H1 (cell line): ENCODE results near the gene ACKR2.

Experiments used
- BACH1 ChIP-seq: IDR thresholded peaks from 2 replicates; pipeline ENCODE4 v1.6.1; 2012; ENCODE audit warnings: low read length, improper control_type of control experiment
- CBX5 ChIP-seq: fragments of 300-800, 300-1000 bp; sonication (generic); IDR thresholded peaks from 2 replicates; pipeline ENCODE4 v1.7.1; 2016; ENCODE audit warnings: antibody characterized with exemption, low read length, low read depth
- CBX8 ChIP-seq: fragments of 300-800, 300-1000 bp; sonication (generic); IDR thresholded peaks from 2 replicates; pipeline ENCODE4 v1.7.1; 2016; ENCODE audit warnings: low read depth, low read length, borderline replicate concordance
- CREB1 ChIP-seq: IDR thresholded peaks from 2 replicates; pipeline ENCODE4 v1.6.1; 2012; ENCODE audit warnings: inconsistent platforms
- E2F6 ChIP-seq: IDR thresholded peaks from 2 replicates; pipeline ENCODE4 v1.6.1; 2012; ENCODE audit warnings: inconsistent platforms
- GABPA ChIP-seq: IDR thresholded peaks from 2 replicates; pipeline ENCODE4 v1.6.1; 2011; ENCODE audit warnings: mild to moderate bottlenecking, low read length, moderate library complexity, borderline replicate concordance; ENCODE audit not compliant: insufficient read depth
- HDAC6 ChIP-seq: IDR thresholded peaks from one replicate; pipeline ENCODE4 v1.7.1; 2012; ENCODE audit warnings: low read depth, mild to moderate bottlenecking, inconsistent platforms, low read length, moderate library complexity
- POLR2A ChIP-seq, 2 experiments: IDR thresholded peaks; 1 replicate in 1 of 2; 2 replicates in 1 of 2; pipeline ENCODE4 v1.6.1; 2011; ENCODE audit warnings: low read depth in 2 of 2, low read length in 2 of 2, mild to moderate bottlenecking in 2 of 2; ENCODE audit errors: control extremely low read depth in 1 of 2
- POLR2AphosphoS5 ChIP-seq: IDR thresholded peaks from 2 replicates; pipeline ENCODE4 v1.6.1; 2011; ENCODE audit warnings: low read depth, low read length
- TAF1 ChIP-seq: IDR thresholded peaks from 2 replicates; pipeline ENCODE4 v1.6.1; 2011; ENCODE audit warnings: mild to moderate bottlenecking, low read depth, low read length
- ZNF274 ChIP-seq: IDR thresholded peaks from 2 replicates; pipeline ENCODE4 v1.7.0; 2012; ENCODE audit warnings: low read length, borderline replicate concordance; ENCODE audit errors: extremely low read depth
- TF ChIP-seq, protein P1 (sequence below), 3 experiments: IDR thresholded peaks; 1 replicate in 2 of 3; 2 replicates in 1 of 3; pipeline versions ENCODE4 v1.5.1 to v1.6.1; 2011; ENCODE audit warnings: low read length in 3 of 3, mild to moderate bottlenecking in 3 of 3, inconsistent platforms in 2 of 3, low read depth in 1 of 3, moderate library complexity in 1 of 3; ENCODE audit not compliant: insufficient read depth in 1 of 3; ENCODE audit errors: control extremely low read depth in 1 of 3
- TF ChIP-seq, protein P2 (sequence below): fragments of 300-600 bp; sonication (generic); IDR thresholded peaks from 2 replicates; pipeline ENCODE4 v1.7.1; 2012; ENCODE audit warnings: low read length, moderate library complexity, mild to moderate bottlenecking, inconsistent platforms; ENCODE audit not compliant: insufficient replicate concordance

GRCh38 chr3:42905740-42906069 is 96.5 kb downstream of the ACKR2 start:
- TF ChIP-seq TAF1, result no peak
- TF ChIP-seq CBX5, result no peak
- TF ChIP-seq ZNF274, result no peak
- no peak for TF ChIP-seq GABPA
- TF ChIP-seq, protein P1, sequence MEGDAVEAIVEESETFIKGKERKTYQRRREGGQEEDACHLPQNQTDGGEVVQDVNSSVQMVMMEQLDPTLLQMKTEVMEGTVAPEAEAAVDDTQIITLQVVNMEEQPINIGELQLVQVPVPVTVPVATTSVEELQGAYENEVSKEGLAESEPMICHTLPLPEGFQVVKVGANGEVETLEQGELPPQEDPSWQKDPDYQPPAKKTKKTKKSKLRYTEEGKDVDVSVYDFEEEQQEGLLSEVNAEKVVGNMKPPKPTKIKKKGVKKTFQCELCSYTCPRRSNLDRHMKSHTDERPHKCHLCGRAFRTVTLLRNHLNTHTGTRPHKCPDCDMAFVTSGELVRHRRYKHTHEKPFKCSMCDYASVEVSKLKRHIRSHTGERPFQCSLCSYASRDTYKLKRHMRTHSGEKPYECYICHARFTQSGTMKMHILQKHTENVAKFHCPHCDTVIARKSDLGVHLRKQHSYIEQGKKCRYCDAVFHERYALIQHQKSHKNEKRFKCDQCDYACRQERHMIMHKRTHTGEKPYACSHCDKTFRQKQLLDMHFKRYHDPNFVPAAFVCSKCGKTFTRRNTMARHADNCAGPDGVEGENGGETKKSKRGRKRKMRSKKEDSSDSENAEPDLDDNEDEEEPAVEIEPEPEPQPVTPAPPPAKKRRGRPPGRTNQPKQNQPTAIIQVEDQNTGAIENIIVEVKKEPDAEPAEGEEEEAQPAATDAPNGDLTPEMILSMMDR (IDR thresholded peaks at IDR 0.05; ENCODE audit: control extremely low read depth in 1 of 3, insufficient read depth in 1 of 3, low read depth in 1 of 3, low read length in 3 of 3), result no peak
- no peak for TF ChIP-seq POLR2A (IDR thresholded peaks at IDR 0.05; ENCODE audit: control extremely low read depth in 1 of 2, low read depth in 2 of 2, low read length in 2 of 2)
- TF ChIP-seq, protein P2, sequence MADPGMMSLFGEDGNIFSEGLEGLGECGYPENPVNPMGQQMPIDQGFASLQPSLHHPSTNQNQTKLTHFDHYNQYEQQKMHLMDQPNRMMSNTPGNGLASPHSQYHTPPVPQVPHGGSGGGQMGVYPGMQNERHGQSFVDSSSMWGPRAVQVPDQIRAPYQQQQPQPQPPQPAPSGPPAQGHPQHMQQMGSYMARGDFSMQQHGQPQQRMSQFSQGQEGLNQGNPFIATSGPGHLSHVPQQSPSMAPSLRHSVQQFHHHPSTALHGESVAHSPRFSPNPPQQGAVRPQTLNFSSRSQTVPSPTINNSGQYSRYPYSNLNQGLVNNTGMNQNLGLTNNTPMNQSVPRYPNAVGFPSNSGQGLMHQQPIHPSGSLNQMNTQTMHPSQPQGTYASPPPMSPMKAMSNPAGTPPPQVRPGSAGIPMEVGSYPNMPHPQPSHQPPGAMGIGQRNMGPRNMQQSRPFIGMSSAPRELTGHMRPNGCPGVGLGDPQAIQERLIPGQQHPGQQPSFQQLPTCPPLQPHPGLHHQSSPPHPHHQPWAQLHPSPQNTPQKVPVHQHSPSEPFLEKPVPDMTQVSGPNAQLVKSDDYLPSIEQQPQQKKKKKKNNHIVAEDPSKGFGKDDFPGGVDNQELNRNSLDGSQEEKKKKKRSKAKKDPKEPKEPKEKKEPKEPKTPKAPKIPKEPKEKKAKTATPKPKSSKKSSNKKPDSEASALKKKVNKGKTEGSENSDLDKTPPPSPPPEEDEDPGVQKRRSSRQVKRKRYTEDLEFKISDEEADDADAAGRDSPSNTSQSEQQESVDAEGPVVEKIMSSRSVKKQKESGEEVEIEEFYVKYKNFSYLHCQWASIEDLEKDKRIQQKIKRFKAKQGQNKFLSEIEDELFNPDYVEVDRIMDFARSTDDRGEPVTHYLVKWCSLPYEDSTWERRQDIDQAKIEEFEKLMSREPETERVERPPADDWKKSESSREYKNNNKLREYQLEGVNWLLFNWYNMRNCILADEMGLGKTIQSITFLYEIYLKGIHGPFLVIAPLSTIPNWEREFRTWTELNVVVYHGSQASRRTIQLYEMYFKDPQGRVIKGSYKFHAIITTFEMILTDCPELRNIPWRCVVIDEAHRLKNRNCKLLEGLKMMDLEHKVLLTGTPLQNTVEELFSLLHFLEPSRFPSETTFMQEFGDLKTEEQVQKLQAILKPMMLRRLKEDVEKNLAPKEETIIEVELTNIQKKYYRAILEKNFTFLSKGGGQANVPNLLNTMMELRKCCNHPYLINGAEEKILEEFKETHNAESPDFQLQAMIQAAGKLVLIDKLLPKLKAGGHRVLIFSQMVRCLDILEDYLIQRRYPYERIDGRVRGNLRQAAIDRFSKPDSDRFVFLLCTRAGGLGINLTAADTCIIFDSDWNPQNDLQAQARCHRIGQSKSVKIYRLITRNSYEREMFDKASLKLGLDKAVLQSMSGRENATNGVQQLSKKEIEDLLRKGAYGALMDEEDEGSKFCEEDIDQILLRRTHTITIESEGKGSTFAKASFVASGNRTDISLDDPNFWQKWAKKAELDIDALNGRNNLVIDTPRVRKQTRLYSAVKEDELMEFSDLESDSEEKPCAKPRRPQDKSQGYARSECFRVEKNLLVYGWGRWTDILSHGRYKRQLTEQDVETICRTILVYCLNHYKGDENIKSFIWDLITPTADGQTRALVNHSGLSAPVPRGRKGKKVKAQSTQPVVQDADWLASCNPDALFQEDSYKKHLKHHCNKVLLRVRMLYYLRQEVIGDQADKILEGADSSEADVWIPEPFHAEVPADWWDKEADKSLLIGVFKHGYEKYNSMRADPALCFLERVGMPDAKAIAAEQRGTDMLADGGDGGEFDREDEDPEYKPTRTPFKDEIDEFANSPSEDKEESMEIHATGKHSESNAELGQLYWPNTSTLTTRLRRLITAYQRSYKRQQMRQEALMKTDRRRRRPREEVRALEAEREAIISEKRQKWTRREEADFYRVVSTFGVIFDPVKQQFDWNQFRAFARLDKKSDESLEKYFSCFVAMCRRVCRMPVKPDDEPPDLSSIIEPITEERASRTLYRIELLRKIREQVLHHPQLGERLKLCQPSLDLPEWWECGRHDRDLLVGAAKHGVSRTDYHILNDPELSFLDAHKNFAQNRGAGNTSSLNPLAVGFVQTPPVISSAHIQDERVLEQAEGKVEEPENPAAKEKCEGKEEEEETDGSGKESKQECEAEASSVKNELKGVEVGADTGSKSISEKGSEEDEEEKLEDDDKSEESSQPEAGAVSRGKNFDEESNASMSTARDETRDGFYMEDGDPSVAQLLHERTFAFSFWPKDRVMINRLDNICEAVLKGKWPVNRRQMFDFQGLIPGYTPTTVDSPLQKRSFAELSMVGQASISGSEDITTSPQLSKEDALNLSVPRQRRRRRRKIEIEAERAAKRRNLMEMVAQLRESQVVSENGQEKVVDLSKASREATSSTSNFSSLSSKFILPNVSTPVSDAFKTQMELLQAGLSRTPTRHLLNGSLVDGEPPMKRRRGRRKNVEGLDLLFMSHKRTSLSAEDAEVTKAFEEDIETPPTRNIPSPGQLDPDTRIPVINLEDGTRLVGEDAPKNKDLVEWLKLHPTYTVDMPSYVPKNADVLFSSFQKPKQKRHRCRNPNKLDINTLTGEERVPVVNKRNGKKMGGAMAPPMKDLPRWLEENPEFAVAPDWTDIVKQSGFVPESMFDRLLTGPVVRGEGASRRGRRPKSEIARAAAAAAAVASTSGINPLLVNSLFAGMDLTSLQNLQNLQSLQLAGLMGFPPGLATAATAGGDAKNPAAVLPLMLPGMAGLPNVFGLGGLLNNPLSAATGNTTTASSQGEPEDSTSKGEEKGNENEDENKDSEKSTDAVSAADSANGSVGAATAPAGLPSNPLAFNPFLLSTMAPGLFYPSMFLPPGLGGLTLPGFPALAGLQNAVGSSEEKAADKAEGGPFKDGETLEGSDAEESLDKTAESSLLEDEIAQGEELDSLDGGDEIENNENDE, result no peak
- no peak for TF ChIP-seq HDAC6
- no peak for TF ChIP-seq E2F6
- no peak for TF ChIP-seq CBX8
- no peak for TF ChIP-seq CREB1
- TF ChIP-seq POLR2AphosphoS5, result no peak
- TF ChIP-seq BACH1, result no peak
